Measurements from ENCODE around the gene YPEL2. TPM values are rescaled to one million over a fixed set of nuclear protein-coding genes. Genes with fewer than 3 reads are reported as not detected.

Gene YPEL2
- total RNA-seq, 1 donor from 2014 or later, result 19.5 TPM

GRCh38 chr17:59397316-59398073 lies 66.0 kb downstream of the YPEL2 start:
- peaks cover 61% of the 10 kb centered on the region for H3K36me3 Mint-ChIP-seq (ENCODE audit: low read depth)
- ChIA-PET CTCF (interaction anchor here (1.6 kb wide), 1 partner anchor 68 kb away, joined by 3 read pairs; no protein-coding TSS in a partner anchor), POLR2A (no interaction called here)
- DNase-seq (no peak), ATAC-seq (ENCODE audit: low read depth) (no peak)
- H3K27me3 Mint-ChIP-seq, result no peaks in the 10 kb centered on the region
- H3K4me1 Mint-ChIP-seq, result peaks cover 5% of the 10 kb centered on the region
- no peaks in the 10 kb centered on the region for H3K9me3 Mint-ChIP-seq
- H3K27ac Mint-ChIP-seq, result no peak overlapping the region
- intact Hi-C loops (cut with micrococcal nuclease), result no loop called here
- no peak for TF ChIP-seq CTCF (IDR thresholded peaks at IDR 0.05)
- H3K4me3 Mint-ChIP-seq, result no peak overlapping the region

DNA sequence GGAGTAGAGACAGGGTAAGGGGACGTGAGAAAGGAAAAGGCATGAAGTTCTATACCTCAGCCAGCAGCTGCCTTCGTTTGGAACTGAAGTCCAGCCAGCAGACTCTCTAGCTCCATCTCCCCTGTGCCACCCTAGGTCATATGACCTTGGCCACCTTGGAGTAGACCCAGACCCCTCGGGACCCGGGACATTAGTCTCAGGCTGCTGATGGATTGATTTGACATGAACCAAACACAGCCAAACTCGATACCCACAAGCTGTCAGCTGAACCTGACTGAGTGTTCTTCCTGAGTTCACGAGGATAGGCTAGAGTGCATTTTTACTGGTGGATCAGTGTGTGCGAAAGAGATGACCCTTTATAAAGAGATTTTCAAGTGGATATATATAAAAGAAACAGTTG lies 68.5 kb downstream of the YPEL2 start:
- POLR2A ChIA-PET, result no interaction called here
- CTCF ChIA-PET, result interaction anchor here (0.9 kb wide), 1 partner anchor 70 kb away, joined by 3 read pairs; no protein-coding TSS in a partner anchor
- ATAC-seq (ENCODE audit: low read depth) (no peak), DNase-seq (no peak)
- no peaks in the 10 kb centered on the region for H3K27me3 Mint-ChIP-seq
- no peak for TF ChIP-seq CTCF (IDR thresholded peaks at IDR 0.05)
- peaks cover 65% of the 10 kb centered on the region for H3K36me3 Mint-ChIP-seq (ENCODE audit: low read depth)
- no peak overlapping the region for H3K4me3 Mint-ChIP-seq
- H3K4me1 Mint-ChIP-seq, result peaks cover 5% of the 10 kb centered on the region
- no peak overlapping the region for H3K27ac Mint-ChIP-seq
- H3K9me3 Mint-ChIP-seq, result no peaks in the 10 kb centered on the region
- intact Hi-C loops (cut with micrococcal nuclease), result no loop called here

DNA sequence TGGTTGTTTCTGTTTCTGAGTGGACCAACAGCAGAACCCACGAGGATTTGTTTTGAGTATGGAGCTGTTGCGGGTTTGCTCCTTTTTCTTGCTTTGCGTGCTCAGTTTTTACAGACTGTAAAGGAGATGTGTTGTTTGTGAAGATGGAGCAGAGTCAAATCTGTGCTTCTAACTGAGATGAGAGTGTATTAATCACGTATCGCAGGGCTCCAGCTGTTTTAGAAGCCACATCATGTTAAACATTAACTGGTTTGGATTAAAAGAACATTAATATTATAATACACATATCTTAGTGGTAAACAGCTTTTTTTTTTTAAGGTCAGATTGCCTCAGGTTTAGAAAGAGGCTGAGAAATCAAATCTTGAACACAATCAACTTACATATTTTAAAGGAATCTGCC lies 69.4 kb downstream of the YPEL2 start:
- ChIA-PET CTCF (interaction anchor here (1.0 kb wide), 1 partner anchor 89 kb away, joined by 3 read pairs; no protein-coding TSS in a partner anchor), POLR2A (interaction anchor here (0.7 kb wide), 1 partner anchor 89 kb away, joined by 4 read pairs; no protein-coding TSS in a partner anchor)
- no peak for ATAC-seq (ENCODE audit: low read depth)
- intact Hi-C loops (cut with micrococcal nuclease), result no loop called here
- Mint-ChIP-seq H3K27ac (no peak overlapping the region), H3K36me3 (ENCODE audit: low read depth) (peaks cover 61% of the 10 kb centered on the region), H3K27me3 (no peaks in the 10 kb centered on the region), H3K4me1 (peaks cover 4% of the 10 kb centered on the region), H3K4me3 (no peak overlapping the region), H3K9me3 (no peaks in the 10 kb centered on the region)
- no peak for TF ChIP-seq CTCF (IDR thresholded peaks at IDR 0.05)
- no peak for DNase-seq

DNA sequence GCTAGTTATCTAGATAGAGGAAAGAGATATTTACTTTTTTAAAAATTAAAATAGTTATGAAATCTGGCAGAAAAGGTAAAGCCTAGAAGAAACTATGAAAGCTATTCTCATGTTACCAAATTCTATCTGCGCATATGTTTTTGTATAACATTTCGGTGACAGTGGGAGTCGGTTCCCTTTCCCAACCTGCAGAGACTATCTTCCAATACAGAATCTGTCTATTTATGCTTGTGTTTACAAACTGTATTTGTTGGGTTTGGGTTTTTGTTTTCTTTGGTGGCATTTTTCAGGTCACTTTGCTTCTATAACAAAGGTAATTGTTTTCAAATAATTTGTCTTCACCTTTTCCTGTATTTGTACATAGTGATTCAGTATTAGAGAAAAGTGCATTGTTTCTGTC lies 69.8 kb downstream of the YPEL2 start:
- intact Hi-C loops (cut with micrococcal nuclease), result no loop called here
- Mint-ChIP-seq H3K4me3 (no peak overlapping the region), H3K27me3 (no peaks in the 10 kb centered on the region), H3K4me1 (peaks cover 2% of the 10 kb centered on the region), H3K27ac (no peak overlapping the region), H3K36me3 (ENCODE audit: low read depth) (peaks cover 63% of the 10 kb centered on the region), H3K9me3 (no peaks in the 10 kb centered on the region)
- ATAC-seq (ENCODE audit: low read depth) (no peak), DNase-seq (no peak)
- ChIA-PET POLR2A (interaction anchor here (0.7 kb wide), 1 partner anchor 89 kb away, joined by 4 read pairs; no protein-coding TSS in a partner anchor), CTCF (interaction anchor here (1.0 kb wide), 1 partner anchor 89 kb away, joined by 3 read pairs; no protein-coding TSS in a partner anchor)
- TF ChIP-seq CTCF (IDR thresholded peaks at IDR 0.05), result no peak

DNA sequence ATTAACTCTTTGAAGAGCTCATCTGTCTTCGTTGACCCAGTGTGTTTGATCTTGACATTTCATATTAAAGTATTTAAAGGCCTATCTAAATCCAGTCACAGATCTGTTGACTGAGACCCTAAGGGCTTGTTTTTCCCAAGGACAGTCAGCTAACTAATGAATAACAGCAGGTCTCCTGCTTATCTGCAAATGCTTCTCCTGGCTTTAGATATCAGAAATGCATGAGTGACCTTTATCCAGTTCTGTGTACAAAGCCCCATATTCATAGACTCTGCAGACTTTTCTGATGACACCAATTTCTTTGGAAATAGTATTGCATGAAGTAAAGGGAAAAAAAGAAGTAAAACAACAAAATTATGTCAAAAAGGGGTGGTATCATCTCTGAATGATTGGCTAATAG lies 70.3 kb downstream of the YPEL2 start:
- TF ChIP-seq CTCF (IDR thresholded peaks at IDR 0.05), result no peak
- CTCF ChIA-PET, result interaction anchor here (1.0 kb wide), 1 partner anchor 90 kb away, joined by 3 read pairs; no protein-coding TSS in a partner anchor
- no peak for ATAC-seq (ENCODE audit: low read depth)
- POLR2A ChIA-PET, result no interaction called here
- Mint-ChIP-seq H3K4me3 (no peak overlapping the region), H3K27me3 (no peaks in the 10 kb centered on the region), H3K36me3 (ENCODE audit: low read depth) (peaks cover 60% of the 10 kb centered on the region), H3K9me3 (no peaks in the 10 kb centered on the region), H3K27ac (no peak overlapping the region), H3K4me1 (no peaks in the 10 kb centered on the region)
- intact Hi-C loops (cut with micrococcal nuclease), result no loop called here
- DNase-seq, result no peak
